ENCODE data around the gene PXDC1.
"Not testable (repeated sequence)": the region's sequence is repeated elsewhere in the genome, so short reads cannot be mapped to it uniquely, and the experiment has no call there.

The PXDC1 gene

GRCh38 chr6:3775386-3775785, 23.9 kb upstream of the PXDC1 start:
- TF ChIP-seq CTCF (IDR thresholded peaks at IDR 0.05; ENCODE audit: borderline replicate concordance, insufficient read depth, low read depth, low read length), result no peak
- H3K4me3 ChIP-seq (ENCODE audit: low read depth, low read length), result no peak overlapping the region

DNA sequence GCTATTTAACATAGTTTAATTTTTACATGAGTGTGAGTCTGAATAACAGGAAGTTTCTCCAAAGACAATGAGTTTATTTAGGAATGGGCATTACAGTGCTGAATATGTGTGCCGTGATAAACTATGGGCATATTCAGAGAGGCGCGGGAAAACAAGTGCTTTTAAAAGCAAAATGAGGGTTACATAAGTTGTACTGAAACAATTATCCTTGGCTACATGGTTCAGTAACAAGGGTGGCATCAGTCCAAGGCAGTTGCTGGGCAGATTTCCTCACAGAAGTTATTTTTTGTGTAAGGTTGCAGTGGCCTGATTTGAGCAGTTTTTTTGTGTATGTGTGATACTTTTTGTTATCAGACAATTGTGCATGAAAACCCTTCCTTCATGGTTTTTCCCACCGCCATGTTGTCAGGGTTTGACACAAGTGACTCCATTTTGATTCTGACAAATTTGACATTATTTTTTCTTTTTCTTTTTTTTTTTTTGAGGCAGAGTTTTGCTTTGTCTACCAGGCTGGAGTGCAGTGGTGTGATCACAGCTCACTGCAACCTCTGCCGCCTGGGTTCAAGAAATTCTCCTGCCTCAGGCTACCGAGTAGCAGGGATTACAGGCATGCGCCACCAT, 22.3 kb upstream of the PXDC1 start:
- no peak overlapping the region for H3K4me3 ChIP-seq (ENCODE audit: low read depth, low read length)
- TF ChIP-seq CTCF (IDR thresholded peaks at IDR 0.05; ENCODE audit: borderline replicate concordance, insufficient read depth, low read depth, low read length), result no peak

- not testable (repeated sequence) for H3K4me3 ChIP-seq (ENCODE audit: low read depth, low read length)
These were observed 20.9 kb upstream of the PXDC1 start for GRCh38 chr6:3772127-3772999.

DNA sequence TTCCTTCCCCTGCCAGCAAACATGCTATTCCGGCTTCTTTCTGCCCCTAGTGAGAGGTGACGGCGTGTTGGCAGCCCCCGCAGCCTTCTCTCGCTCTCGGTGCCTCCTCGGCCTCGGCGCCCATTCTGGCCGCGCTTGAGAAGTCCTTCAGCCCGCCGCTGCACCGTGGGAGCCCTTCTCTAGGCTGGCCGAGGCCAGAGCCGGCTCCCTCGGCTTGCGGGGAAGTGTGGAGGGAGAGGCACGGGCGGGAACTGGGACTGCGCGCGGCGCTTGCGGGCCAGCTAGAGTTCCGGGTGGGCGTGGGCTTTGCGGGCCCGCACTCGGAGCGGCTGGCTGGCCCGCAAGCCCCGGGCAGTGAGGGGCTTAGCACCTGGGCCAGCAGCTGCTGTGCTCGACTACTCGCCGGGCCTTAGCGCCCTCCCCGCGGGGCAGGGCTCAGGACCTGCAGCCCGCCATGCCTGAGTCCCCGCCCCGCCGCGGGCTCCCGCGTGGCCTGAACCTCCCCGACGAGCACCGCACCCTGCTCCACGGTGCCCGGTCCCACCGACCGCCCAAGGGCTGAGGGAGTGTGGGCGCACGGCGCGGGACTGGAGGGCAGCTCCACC, 20.0 kb upstream of the PXDC1 start:
- TF ChIP-seq CTCF (IDR thresholded peaks at IDR 0.05; ENCODE audit: borderline replicate concordance, insufficient read depth, low read depth, low read length), result no peak
- no peak overlapping the region for H3K4me3 ChIP-seq (ENCODE audit: low read depth, low read length)

- TF ChIP-seq CTCF (IDR thresholded peaks at IDR 0.05; ENCODE audit: borderline replicate concordance, insufficient read depth, low read depth, low read length), result no peak
- no peak overlapping the region for H3K4me3 ChIP-seq (ENCODE audit: low read depth, low read length)
These were observed 18.7 kb upstream of the PXDC1 start for GRCh38 chr6:3770023-3770720.

GRCh38 chr6:3769610-3770009, 18.1 kb upstream of the PXDC1 start:
- H3K4me3 ChIP-seq (ENCODE audit: low read depth, low read length), result no peak overlapping the region
- no peak for TF ChIP-seq CTCF (IDR thresholded peaks at IDR 0.05; ENCODE audit: borderline replicate concordance, insufficient read depth, low read depth, low read length)

DNA sequence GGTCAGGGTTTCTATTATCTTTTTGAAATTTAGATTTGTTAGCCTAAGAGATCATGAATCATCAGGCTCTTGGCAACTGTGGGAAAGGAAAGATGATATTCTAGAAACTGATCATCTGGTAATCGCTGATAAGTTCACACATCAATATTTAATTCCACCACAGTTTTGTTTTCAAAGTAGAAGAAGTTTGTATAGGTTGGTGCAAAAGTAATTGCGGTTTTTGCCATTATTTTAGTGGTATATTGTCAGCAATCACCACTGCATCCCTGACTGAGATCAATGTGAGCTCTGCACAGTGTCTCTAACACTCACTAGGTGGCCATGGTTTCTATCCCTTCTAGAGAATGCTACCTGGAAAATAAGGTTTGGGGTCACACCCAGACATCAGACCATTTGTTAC, 17.0 kb upstream of the PXDC1 start:
- no peak for TF ChIP-seq CTCF (IDR thresholded peaks at IDR 0.05; ENCODE audit: borderline replicate concordance, insufficient read depth, low read depth, low read length)
- H3K4me3 ChIP-seq (ENCODE audit: low read depth, low read length), result no peak overlapping the region

DNA sequence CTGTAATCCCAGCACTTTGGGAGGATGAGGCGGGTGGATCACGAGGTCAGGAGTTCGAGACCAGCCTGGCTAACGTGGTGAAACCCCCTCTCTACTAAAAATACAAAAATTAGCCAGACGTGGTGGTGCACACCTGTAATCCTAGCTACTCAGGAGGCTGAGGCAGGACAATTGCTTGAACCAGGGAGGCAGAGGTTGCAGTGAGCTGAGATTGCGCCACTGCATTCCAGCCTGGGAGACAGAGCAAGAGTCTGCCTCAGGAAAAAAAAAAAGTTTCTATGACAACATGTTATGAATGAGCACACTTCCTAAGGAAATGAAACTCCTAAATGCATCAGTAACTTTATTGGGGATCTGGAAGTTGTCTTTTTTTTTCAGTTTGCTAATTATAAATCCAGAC, 16.0 kb upstream of the PXDC1 start:
- H3K4me3 ChIP-seq (ENCODE audit: low read depth, low read length), result not testable (repeated sequence)
